GM12878 (cell line): Measurements from ENCODE around the gene GLRX5. TPM values are rescaled to one million over a fixed set of nuclear protein-coding genes. Genes with fewer than 3 reads are reported as not detected.
A peak's percentile ranks its signal among the peaks of the same experiment; 100 is the strongest.

Source experiments
- ATAC-seq: fragments of 200-7000 bp; cut with Tn5 transposase; 3 replicates; pipeline ENCODE4 v1.9.1; 2020; ENCODE audit warnings: mild to moderate bottlenecking, moderate library complexity
- BruUV-seq: library from RNA; stranded (reverse); fragments of 400-500 nt; replicated peaks from 2 replicates; lab custom pipeline; 2021; lab: Mats Ljungman, UMichigan
- CTCF ChIA-PET: fragments of 300-600 bp; sonication (Branson Sonifier 250); formaldehyde crosslinking; extraction: SDS; loops from one replicate; lab custom pipeline; 2021; ENCODE audit warnings: inconsistent platforms; lab: Yijun Ruan, JAX
- POLR2A ChIA-PET: fragments of 350-600 bp; formaldehyde crosslinking; extraction: SDS; loops from one replicate; lab custom pipeline; 2021; ENCODE audit warnings: inconsistent platforms; lab: Charles Lee
- RAD21 ChIA-PET: fragments of 300-600 bp; sonication (Branson Sonifier 250); formaldehyde crosslinking; loops from one replicate; lab custom pipeline; 2023; ENCODE audit warnings: antibody characterized with exemption; ENCODE audit not compliant: unreplicated experiment; lab: Charles Lee
- SMC1A ChIA-PET: fragments of 300-600 bp; sonication (Branson Sonifier 250); formaldehyde crosslinking; loops from one replicate; lab custom pipeline; 2023; ENCODE audit not compliant: unreplicated experiment, uncharacterized antibody; lab: Charles Lee
- DNase-seq: peaks from one replicate; pipeline ENCODE4 v3.0.0-alpha.2; 2011; ENCODE audit warnings: low read depth, low spot score
- FAIRE-seq: peaks from 3 replicates; lab custom pipeline; 2011; peaks lifted over from hg19 to GRCh38; lab: Jason Lieb, UNC
- H2AFZ ChIP-seq: 2 replicates; pipeline ENCODE4 v1.6.0; 2011; ENCODE audit warnings: low read depth, low read length, control low read depth; ENCODE audit not compliant: control insufficient read depth
- H3K27ac ChIP-seq: 2 replicates; pipeline ENCODE4 v1.5.1; 2011; ENCODE audit warnings: control low read depth; ENCODE audit not compliant: control insufficient read depth, insufficient read depth
- H3K27me3 ChIP-seq, 2 experiments: replicated peaks in 1 of 2; 2 replicates each; pipeline versions ENCODE4 v1.6.0 to v1.6.1; 2011; ENCODE audit warnings: low read length in 1 of 2; ENCODE audit not compliant: control insufficient read depth in 2 of 2, insufficient read depth in 2 of 2
- H3K36me3 ChIP-seq, 2 experiments: 2 replicates each; pipeline ENCODE4 v1.5.1; 2011; ENCODE audit warnings: low read length in 1 of 2; ENCODE audit not compliant: control insufficient read depth in 2 of 2, insufficient read depth in 2 of 2
- H3K4me1 ChIP-seq: 2 replicates; pipeline ENCODE4 v1.6.1; 2011; ENCODE audit warnings: mild to moderate bottlenecking, low read length, moderate library complexity, mixed read lengths; ENCODE audit not compliant: control insufficient read depth, insufficient read depth
- H3K4me2 ChIP-seq: 2 replicates; pipeline ENCODE4 v1.6.0; 2011; ENCODE audit warnings: control low read depth; ENCODE audit not compliant: control insufficient read depth, insufficient read depth
- H3K4me3 ChIP-seq: fragments of 200-600 bp; sonication (generic); 2 replicates; pipeline ENCODE4 v1.5.1; 2016
- H3K79me2 ChIP-seq: 2 replicates; pipeline ENCODE4 v1.6.0; 2011; ENCODE audit warnings: low read length; ENCODE audit not compliant: control insufficient read depth, insufficient read depth
- H3K9ac ChIP-seq: 2 replicates; pipeline ENCODE4 v1.8.0; 2011; ENCODE audit warnings: low read length, control low read depth, mixed read lengths; ENCODE audit not compliant: control insufficient read depth, insufficient read depth
- H3K9me3 ChIP-seq: replicated peaks from 3 replicates; pipeline ENCODE4 v1.5.1; 2011; ENCODE audit warnings: mild to moderate bottlenecking, low read length; ENCODE audit not compliant: control insufficient read depth, insufficient read depth
- H4K20me1 ChIP-seq: 2 replicates; pipeline ENCODE4 v1.6.0; 2011; ENCODE audit not compliant: control insufficient read depth, insufficient read depth
- CTCF ChIP-seq, 3 experiments: IDR thresholded peaks in 2 of 3; conservative IDR thresholded peaks in 1 of 3; 2 replicates each; pipeline ENCODE4 v1.5.1; 2011; ENCODE audit warnings: low read depth in 3 of 3, low read length in 3 of 3, mild to moderate bottlenecking in 3 of 3, control low read depth in 2 of 3, moderate library complexity in 2 of 3, inconsistent platforms in 1 of 3, mixed read lengths in 1 of 3; ENCODE audit not compliant: control insufficient read depth in 2 of 3, insufficient read depth in 1 of 3; ENCODE audit errors: extremely low read depth in 1 of 3
- ESRRA ChIP-seq: IDR thresholded peaks from 2 replicates; pipeline ENCODE4 v1.6.1; 2012; ENCODE audit warnings: mild to moderate bottlenecking, low read length, improper control_type of control experiment
- KAT2A ChIP-seq: conservative IDR thresholded peaks from 2 replicates; pipeline ENCODE4 v1.6.1; 2011; ENCODE audit warnings: low read depth, low read length; ENCODE audit not compliant: control insufficient read depth
- MEF2A ChIP-seq: IDR thresholded peaks from 2 replicates; pipeline ENCODE4 v1.6.1; 2011; ENCODE audit warnings: low read depth, mild to moderate bottlenecking, low read length, moderate library complexity; ENCODE audit not compliant: insufficient read depth
- RAD21 ChIP-seq: IDR thresholded peaks from 2 replicates; pipeline ENCODE4 v1.6.1; 2011; ENCODE audit warnings: mild to moderate bottlenecking, low read depth, low read length, moderate library complexity; ENCODE audit not compliant: insufficient read depth
- SMC3 ChIP-seq: IDR thresholded peaks from 2 replicates; pipeline ENCODE4 v1.6.1; 2011; ENCODE audit warnings: low read length, improper control_type of control experiment, borderline replicate concordance
- SP1 ChIP-seq: IDR thresholded peaks from one replicate; pipeline ENCODE4 v1.6.1; 2011; ENCODE audit warnings: low read depth, low read length
- ZNF24 ChIP-seq: fragments of 450-650 bp; IDR thresholded peaks from 2 replicates; pipeline ENCODE4 v1.6.1; 2017; ENCODE audit warnings: antibody characterized with exemption, mild to moderate bottlenecking
- WGBS: methylation state at CpG from one replicate; pipeline ENCODE4 v1.1.6; 2016; ENCODE audit warnings: low lambda C conversion rate; ENCODE audit not compliant: insufficient replicate concordance, insufficient coverage; ENCODE audit errors: missing lambda C conversion rate; 5-methylcytosine and 5-hydroxymethylcytosine counted together
- in situ Hi-C: fragments of 300-500 bp; cut with MboI; formaldehyde crosslinking; loops from 9 replicates; pipeline ENCODE4 v1.14.3; 2018; ENCODE audit warnings: mixed read lengths
- intact Hi-C: fragments of 100-400 bp; cut with micrococcal nuclease; formaldehyde crosslinking; loops from one replicate; pipeline ENCODE4 v1.14.2; 2022; ENCODE audit not compliant: unreplicated experiment
- polyA plus RNA-seq, 11 experiments: library from polyadenylated mRNA; depleted of rRNA in 4 of 11; unstranded in 6 of 11; stranded (reverse) in 5 of 11; fragments of >200 nt; fragmentation: Nextera tagmentation in 4 of 11; fragmentation: Illumina TruSeq in 1 of 11; extraction: Ambion mirVana in 4 of 11; extraction: Trizol in 1 of 11; gene quantifications; 1 replicate in 1 of 11; 2 replicates in 10 of 11; pipeline versions ENCODE4 v1.2.1 to v1.2.3, GENCODE V29; 2011 to 2016; ENCODE audit warnings: inconsistent platforms in 2 of 11, missing spikeins in 2 of 11, low read depth in 1 of 11
- total RNA-seq, 4 experiments: library from RNA; depleted of rRNA in 3 of 4; stranded (reverse); fragments of >200 nt in 3 of 4; fragmentation: Illumina TruSeq in 1 of 4; extraction: Trizol in 1 of 4; gene quantifications; 2 replicates each; pipeline versions ENCODE4 v1.2.1 to v1.2.3, GENCODE V29; 2013 to 2021
- TF ChIP-seq, protein P1 (sequence below): fragments of 450-650 bp; IDR thresholded peaks from 2 replicates; pipeline ENCODE4 v1.6.1; 2018; ENCODE audit warnings: borderline replicate concordance, mild to moderate bottlenecking; ENCODE audit not compliant: partially characterized antibody
- TF ChIP-seq, protein P2 (sequence below): IDR thresholded peaks from 2 replicates; pipeline ENCODE4 v1.6.1; 2011; ENCODE audit warnings: mild to moderate bottlenecking, low read depth, low read length, moderate library complexity; ENCODE audit not compliant: insufficient replicate concordance

GLRX5 gene
- total and polyA plus RNA-seq, 10 of the 15 experiments (the other 5 are each of a cell fraction or from before 2014, with no cell fraction given) = 12.8 to 139 (median 55.4) TPM

DNA sequence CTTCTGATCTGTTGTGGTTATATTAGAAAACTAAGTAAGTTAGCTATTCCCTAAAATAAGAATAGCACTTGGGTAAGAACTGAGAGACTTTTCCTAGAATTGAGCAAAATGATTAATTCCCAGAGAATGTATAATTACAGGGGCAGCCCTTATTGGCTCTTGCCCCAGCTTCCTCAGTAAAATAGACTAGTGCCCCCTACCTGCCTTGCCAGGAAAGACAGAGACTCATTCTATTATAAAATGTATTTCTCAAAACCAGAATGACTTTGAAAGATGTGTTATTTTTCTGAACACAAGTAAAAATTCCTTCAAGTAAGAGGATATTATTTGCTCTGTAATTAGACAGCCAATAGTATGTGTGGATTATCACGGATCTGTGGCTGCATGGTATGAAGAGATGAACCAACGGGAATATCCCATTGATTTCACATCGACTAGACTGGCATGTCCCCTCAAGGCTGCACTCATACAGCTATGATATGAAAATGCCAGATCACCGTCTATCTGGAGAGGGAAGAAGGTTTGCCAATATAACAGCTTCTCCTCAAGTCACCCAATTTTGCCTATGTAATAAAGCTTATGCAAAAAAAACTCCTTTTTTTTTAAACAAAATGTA is 7.4 kb upstream of the GLRX5 start:
- no peak overlapping the region for H3K27ac ChIP-seq
- 13% methylated on average over 4 of the region's 4 CpGs for WGBS
- no peaks in the 10 kb centered on the region; the same call in 1 of the 2 replicates for H3K4me1 ChIP-seq
- RAD21 ChIA-PET = interaction anchor here (0.6 to 9.8 kb wide), 14 partner anchors 9 to 189 kb away, joined by 3 to 171 read pairs (median 6); partner anchors contain the start of gene SYNE3
- SMC1A ChIA-PET = interaction anchor here (0.7 to 8.3 kb wide), 30 partner anchors 9 to 391 kb away, joined by 3 to 187 read pairs (median 5); no protein-coding TSS in a partner anchor
- FAIRE-seq (no peak), ATAC-seq (peak; percentile 71), DNase-seq (no peak)
- no peak overlapping the region for H2AFZ ChIP-seq
- H3K9ac ChIP-seq = no peak overlapping the region
- in situ Hi-C loops = no loop called here
- CTCF ChIA-PET = interaction anchor here (0.8 to 18.0 kb wide), 32 partner anchors 9 to 170 kb away, joined by 3 to 525 read pairs (median 5); partner anchors contain the start of gene SYNE3
- peaks cover 22% of the 10 kb centered on the region for H3K79me2 ChIP-seq
- no TSS peak for BruUV-seq
- no peak overlapping the region for H3K4me3 ChIP-seq
- no peaks in the 10 kb centered on the region for H4K20me1 ChIP-seq
- intact Hi-C loops = loop anchor here (1.0 kb wide), 1 partner anchor 85 kb away; no protein-coding TSS in a partner anchor
- no peak overlapping the region for H3K4me2 ChIP-seq
- H3K36me3 ChIP-seq = no peaks in the 10 kb centered on the region; a peak in 1 of 4 replicates
- H3K27me3 ChIP-seq = no peaks in the 10 kb centered on the region
- POLR2A ChIA-PET = interaction anchor here (0.6 to 1.8 kb wide), 6 partner anchors 9 to 85 kb away, joined by 3 to 10 read pairs (median 4); partner anchors contain the start of gene SYNE3
- H3K9me3 ChIP-seq = no peaks in the 10 kb centered on the region
- TF ChIP-seq RAD21 = peak; percentile 82
- TF ChIP-seq, protein P1, sequence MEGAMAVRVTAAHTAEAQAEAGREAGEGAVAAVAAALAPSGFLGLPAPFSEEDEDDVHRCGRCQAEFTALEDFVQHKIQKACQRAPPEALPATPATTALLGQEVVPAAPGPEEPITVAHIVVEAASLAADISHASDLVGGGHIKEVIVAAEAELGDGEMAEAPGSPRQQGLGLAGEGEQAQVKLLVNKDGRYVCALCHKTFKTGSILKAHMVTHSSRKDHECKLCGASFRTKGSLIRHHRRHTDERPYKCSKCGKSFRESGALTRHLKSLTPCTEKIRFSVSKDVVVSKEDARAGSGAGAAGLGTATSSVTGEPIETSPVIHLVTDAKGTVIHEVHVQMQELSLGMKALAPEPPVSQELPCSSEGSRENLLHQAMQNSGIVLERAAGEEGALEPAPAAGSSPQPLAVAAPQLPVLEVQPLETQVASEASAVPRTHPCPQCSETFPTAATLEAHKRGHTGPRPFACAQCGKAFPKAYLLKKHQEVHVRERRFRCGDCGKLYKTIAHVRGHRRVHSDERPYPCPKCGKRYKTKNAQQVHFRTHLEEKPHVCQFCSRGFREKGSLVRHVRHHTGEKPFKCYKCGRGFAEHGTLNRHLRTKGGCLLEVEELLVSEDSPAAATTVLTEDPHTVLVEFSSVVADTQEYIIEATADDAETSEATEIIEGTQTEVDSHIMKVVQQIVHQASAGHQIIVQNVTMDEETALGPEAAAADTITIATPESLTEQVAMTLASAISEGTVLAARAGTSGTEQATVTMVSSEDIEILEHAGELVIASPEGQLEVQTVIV = no peak
- TF ChIP-seq, protein P2, sequence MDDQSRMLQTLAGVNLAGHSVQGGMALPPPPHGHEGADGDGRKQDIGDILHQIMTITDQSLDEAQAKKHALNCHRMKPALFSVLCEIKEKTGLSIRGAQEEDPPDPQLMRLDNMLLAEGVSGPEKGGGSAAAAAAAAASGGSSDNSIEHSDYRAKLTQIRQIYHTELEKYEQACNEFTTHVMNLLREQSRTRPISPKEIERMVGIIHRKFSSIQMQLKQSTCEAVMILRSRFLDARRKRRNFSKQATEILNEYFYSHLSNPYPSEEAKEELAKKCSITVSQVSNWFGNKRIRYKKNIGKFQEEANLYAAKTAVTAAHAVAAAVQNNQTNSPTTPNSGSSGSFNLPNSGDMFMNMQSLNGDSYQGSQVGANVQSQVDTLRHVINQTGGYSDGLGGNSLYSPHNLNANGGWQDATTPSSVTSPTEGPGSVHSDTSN = no peak
- TF ChIP-seq KAT2A = no peak
- no peak for TF ChIP-seq ESRRA
- no peak for TF ChIP-seq SP1
- TF ChIP-seq SMC3 = peak; percentile 86; the same call in 1 of the 2 replicates
- no peak for TF ChIP-seq ZNF24
- peak; percentile 59 to 74 (median 71); a peak in 5 of 6 replicates for TF ChIP-seq CTCF (IDR thresholded peaks at IDR 0.05 in 2 of 3, conservative IDR thresholded peaks at IDR 0.05 in 1 of 3; ENCODE audit: control insufficient read depth in 2 of 3, extremely low read depth in 1 of 3, insufficient read depth in 1 of 3, low read depth in 3 of 3, low read length in 3 of 3)
- TF ChIP-seq MEF2A = 0 out of 2 replicates have a peak, but pooled peaks have one; percentile 12
